HepG2 (cell line): ENCODE results near the gene CA4. TPM values are rescaled to one million over a fixed set of nuclear protein-coding genes. Genes with fewer than 3 reads are reported as not detected.

Experiments
- CEBPB ChIP-seq: IDR thresholded peaks from 2 replicates; pipeline ENCODE4 v1.6.1; 2011; ENCODE audit warnings: low read depth, low read length, improper control_type of control experiment, borderline replicate concordance
- ELF1 ChIP-seq: sonication (generic); formaldehyde crosslinking; IDR thresholded peaks from 2 replicates; pipeline ENCODE4 v1.4.0; 2020; ENCODE audit warnings: missing genetic modification reagents
- GLI4 ChIP-seq: sonication (generic); formaldehyde crosslinking; IDR thresholded peaks from 2 replicates; pipeline ENCODE4 v1.5.1; 2020; ENCODE audit warnings: missing genetic modification reagents, mild to moderate bottlenecking, moderate library complexity, borderline replicate concordance
- KAT7 ChIP-seq: IDR thresholded peaks from 2 replicates; pipeline ENCODE4 v1.6.1; 2018; ENCODE audit warnings: borderline replicate concordance, missing compliant biosample characterization
- KDM2A ChIP-seq: sonication (generic); formaldehyde crosslinking; IDR thresholded peaks from 2 replicates; pipeline ENCODE4 v1.4.0; 2020; ENCODE audit warnings: low read depth, missing genetic modification reagents, borderline replicate concordance
- PRMT3 ChIP-seq: sonication (generic); formaldehyde crosslinking; IDR thresholded peaks from 2 replicates; pipeline ENCODE4 v1.8.1; 2022; ENCODE audit warnings: low read depth, mild to moderate bottlenecking, moderate library complexity, missing genetic modification reagents, borderline replicate concordance
- RORA ChIP-seq: sonication (generic); formaldehyde crosslinking; IDR thresholded peaks from 2 replicates; pipeline ENCODE4 v1.5.0; 2020; ENCODE audit warnings: mild to moderate bottlenecking, missing genetic modification reagents, moderate library complexity
- SOX13 ChIP-seq, 3 experiments: fragments of 450-650 bp in 1 of 3; sonication (generic) in 1 of 3; formaldehyde crosslinking in 1 of 3; IDR thresholded peaks in 2 of 3; conservative IDR thresholded peaks in 1 of 3; 2 replicates each; pipeline versions ENCODE4 v1.5.0 to v1.6.1; 2016 to 2020; ENCODE audit warnings: antibody characterized with exemption in 1 of 3, mild to moderate bottlenecking in 1 of 3, missing compliant biosample characterization in 1 of 3, missing genetic modification reagents in 1 of 3, moderate library complexity in 1 of 3
- SP4 ChIP-seq: sonication (generic); formaldehyde crosslinking; IDR thresholded peaks from 2 replicates; pipeline ENCODE4 v1.8.1; 2023; ENCODE audit warnings: mild to moderate bottlenecking, missing genetic modification reagents
- TBX2 ChIP-seq: sonication (generic); formaldehyde crosslinking; IDR thresholded peaks from 2 replicates; pipeline ENCODE4 v1.5.0; 2020; ENCODE audit warnings: missing genetic modification reagents, mild to moderate bottlenecking, borderline replicate concordance
- ZBTB7B ChIP-seq: sonication (generic); formaldehyde crosslinking; IDR thresholded peaks from 2 replicates; pipeline ENCODE4 v1.4.0; 2020; ENCODE audit warnings: missing genetic modification reagents
- ZNF556 ChIP-seq: sonication (generic); formaldehyde crosslinking; IDR thresholded peaks from 2 replicates; pipeline ENCODE4 v1.4.0; 2020; ENCODE audit warnings: mild to moderate bottlenecking, missing genetic modification reagents, borderline replicate concordance
- ZNF709 ChIP-seq: sonication (generic); formaldehyde crosslinking; IDR thresholded peaks from 2 replicates; pipeline ENCODE4 v1.5.0; 2020; ENCODE audit warnings: mild to moderate bottlenecking, missing genetic modification reagents
- ZNF720 ChIP-seq: sonication (generic); formaldehyde crosslinking; IDR thresholded peaks from 2 replicates; pipeline ENCODE4 v1.4.0; 2020; ENCODE audit warnings: missing genetic modification reagents
- polyA plus RNA-seq, 8 experiments: library from polyadenylated mRNA; depleted of rRNA in 3 of 8; stranded (reverse) in 7 of 8; unstranded in 1 of 8; fragments of >200 nt; fragmentation: Illumina TruSeq in 4 of 8; extraction: Trizol in 4 of 8; gene quantifications; 2 replicates each; pipeline versions ENCODE4 v1.2.1 to v1.2.3, GENCODE V29; 2011 to 2016; ENCODE audit warnings: low read depth in 4 of 8, missing spikeins in 1 of 8, mixed read lengths in 1 of 8; ENCODE audit not compliant: insufficient read depth in 1 of 8
- total RNA-seq, 5 experiments: library from RNA; depleted of rRNA; stranded (reverse); fragments of >200 nt; fragmentation: Illumina TruSeq; extraction: Trizol; gene quantifications; 2 replicates each; pipeline ENCODE4 v1.2.3, GENCODE V29; 2016; ENCODE audit warnings: low read depth in 1 of 5
- TF ChIP-seq, protein P1 (sequence below): sonication (generic); formaldehyde crosslinking; IDR thresholded peaks from 2 replicates; pipeline ENCODE4 v1.4.0; 2020; ENCODE audit warnings: missing genetic modification reagents
- TF ChIP-seq, protein P2 (sequence below): sonication (generic); formaldehyde crosslinking; IDR thresholded peaks from 2 replicates; pipeline ENCODE4 v1.4.0; 2020; ENCODE audit warnings: mild to moderate bottlenecking, low read depth, missing genetic modification reagents
- TF ChIP-seq, protein P3 (sequence below): sonication (generic); formaldehyde crosslinking; IDR thresholded peaks from 2 replicates; pipeline ENCODE4 v1.5.0; 2020; ENCODE audit warnings: mild to moderate bottlenecking, missing genetic modification reagents, borderline replicate concordance

The CA4 gene
- total and polyA plus RNA-seq, 2 of the 13 experiments (the other 11 are each of a cell fraction or from before 2014, with no cell fraction given): not detected

DNA sequence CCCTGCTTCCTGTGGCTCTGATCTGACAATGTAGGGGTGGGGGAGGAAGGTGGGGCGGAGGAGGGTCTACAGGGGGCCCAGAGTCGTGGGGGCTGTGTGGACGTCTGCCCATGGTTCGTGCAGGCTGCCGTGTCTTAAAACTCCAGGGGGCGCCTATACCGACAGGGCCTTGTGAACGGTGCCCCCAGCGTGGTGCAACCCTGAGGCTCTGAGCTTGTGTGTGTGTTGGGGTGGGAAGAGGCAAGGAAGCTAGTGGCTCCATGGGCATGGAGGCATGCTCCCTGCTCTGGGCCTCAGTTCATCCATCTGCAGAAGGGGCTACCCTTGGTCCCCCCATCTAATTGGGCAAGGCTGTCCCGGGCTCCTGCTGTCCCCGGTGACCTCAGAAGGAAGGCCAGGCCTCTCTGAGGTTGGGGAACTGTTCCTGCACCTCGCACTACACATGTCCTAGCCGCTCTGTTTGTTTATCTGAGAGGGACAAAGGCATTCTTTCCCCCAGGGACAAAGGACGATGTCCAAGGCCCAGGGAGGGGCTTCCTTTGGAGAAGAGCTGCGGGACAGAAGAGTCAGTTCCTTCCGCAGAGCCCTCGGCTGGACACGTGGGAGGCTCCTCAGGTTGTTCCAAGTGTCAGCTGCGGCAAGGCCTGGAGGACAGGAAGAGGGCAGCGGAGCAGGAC, 13.5 kb downstream of the CA4 start (continued):
- TF ChIP-seq KAT7 (0 out of 2 replicates have a peak, but pooled peaks have one; percentile 51), TBX2 (CRISPR knock-in tag) (0 out of 2 replicates have a peak, but pooled peaks have one; percentile 26), KDM2A (CRISPR knock-in tag) (peak; percentile 36; the same call in 1 of the 2 replicates), SOX13 (IDR thresholded peaks at IDR 0.05) (peak; percentile 60; the same call in 1 of the 2 replicates), SOX13 (CRISPR knock-in tag; conservative IDR thresholded peaks at IDR 0.05 in 1 of 2, IDR thresholded peaks at IDR 0.05 in 1 of 2) (peak in 1 of 2 experiments; percentile 84; a peak in 2 of 4 replicates), ZBTB7B (CRISPR knock-in tag) (peak; percentile 54; the same call in 1 of the 2 replicates), PRMT3 (no peak), SP4 (CRISPR knock-in tag) (no peak), ZNF556 (no peak), RORA (no peak), CEBPB (peak; percentile 49; the same call in 1 of the 2 replicates), ZNF709 (CRISPR knock-in tag) (peak; percentile 70; the same call in 1 of the 2 replicates), GLI4 (CRISPR knock-in tag) (no peak), ELF1 (CRISPR knock-in tag) (no peak), ZNF720 (CRISPR knock-in tag) (no peak)
- TF ChIP-seq, protein P1, sequence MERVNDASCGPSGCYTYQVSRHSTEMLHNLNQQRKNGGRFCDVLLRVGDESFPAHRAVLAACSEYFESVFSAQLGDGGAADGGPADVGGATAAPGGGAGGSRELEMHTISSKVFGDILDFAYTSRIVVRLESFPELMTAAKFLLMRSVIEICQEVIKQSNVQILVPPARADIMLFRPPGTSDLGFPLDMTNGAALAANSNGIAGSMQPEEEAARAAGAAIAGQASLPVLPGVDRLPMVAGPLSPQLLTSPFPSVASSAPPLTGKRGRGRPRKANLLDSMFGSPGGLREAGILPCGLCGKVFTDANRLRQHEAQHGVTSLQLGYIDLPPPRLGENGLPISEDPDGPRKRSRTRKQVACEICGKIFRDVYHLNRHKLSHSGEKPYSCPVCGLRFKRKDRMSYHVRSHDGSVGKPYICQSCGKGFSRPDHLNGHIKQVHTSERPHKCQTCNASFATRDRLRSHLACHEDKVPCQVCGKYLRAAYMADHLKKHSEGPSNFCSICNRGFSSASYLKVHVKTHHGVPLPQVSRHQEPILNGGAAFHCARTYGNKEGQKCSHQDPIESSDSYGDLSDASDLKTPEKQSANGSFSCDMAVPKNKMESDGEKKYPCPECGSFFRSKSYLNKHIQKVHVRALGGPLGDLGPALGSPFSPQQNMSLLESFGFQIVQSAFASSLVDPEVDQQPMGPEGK (CRISPR knock-in tag): peak; percentile 77
- TF ChIP-seq, protein P2, sequence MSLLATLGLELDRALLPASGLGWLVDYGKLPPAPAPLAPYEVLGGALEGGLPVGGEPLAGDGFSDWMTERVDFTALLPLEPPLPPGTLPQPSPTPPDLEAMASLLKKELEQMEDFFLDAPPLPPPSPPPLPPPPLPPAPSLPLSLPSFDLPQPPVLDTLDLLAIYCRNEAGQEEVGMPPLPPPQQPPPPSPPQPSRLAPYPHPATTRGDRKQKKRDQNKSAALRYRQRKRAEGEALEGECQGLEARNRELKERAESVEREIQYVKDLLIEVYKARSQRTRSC (CRISPR knock-in tag): no peak
- TF ChIP-seq, protein P3, sequence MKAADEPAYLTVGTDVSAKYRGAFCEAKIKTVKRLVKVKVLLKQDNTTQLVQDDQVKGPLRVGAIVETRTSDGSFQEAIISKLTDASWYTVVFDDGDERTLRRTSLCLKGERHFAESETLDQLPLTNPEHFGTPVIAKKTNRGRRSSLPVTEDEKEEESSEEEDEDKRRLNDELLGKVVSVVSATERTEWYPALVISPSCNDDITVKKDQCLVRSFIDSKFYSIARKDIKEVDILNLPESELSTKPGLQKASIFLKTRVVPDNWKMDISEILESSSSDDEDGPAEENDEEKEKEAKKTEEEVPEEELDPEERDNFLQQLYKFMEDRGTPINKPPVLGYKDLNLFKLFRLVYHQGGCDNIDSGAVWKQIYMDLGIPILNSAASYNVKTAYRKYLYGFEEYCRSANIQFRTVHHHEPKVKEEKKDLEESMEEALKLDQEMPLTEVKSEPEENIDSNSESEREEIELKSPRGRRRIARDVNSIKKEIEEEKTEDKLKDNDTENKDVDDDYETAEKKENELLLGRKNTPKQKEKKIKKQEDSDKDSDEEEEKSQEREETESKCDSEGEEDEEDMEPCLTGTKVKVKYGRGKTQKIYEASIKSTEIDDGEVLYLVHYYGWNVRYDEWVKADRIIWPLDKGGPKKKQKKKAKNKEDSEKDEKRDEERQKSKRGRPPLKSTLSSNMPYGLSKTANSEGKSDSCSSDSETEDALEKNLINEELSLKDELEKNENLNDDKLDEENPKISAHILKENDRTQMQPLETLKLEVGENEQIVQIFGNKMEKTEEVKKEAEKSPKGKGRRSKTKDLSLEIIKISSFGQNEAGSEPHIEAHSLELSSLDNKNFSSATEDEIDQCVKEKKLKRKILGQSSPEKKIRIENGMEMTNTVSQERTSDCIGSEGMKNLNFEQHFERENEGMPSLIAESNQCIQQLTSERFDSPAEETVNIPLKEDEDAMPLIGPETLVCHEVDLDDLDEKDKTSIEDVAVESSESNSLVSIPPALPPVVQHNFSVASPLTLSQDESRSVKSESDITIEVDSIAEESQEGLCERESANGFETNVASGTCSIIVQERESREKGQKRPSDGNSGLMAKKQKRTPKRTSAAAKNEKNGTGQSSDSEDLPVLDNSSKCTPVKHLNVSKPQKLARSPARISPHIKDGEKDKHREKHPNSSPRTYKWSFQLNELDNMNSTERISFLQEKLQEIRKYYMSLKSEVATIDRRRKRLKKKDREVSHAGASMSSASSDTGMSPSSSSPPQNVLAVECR (CRISPR knock-in tag): 0 out of 2 replicates have a peak, but pooled peaks have one; percentile 23
